H1 (cell line): ENCODE results near the gene TNIK. TPM values are rescaled to one million over a fixed set of nuclear protein-coding genes. Genes with fewer than 3 reads are reported as not detected.

Source experiments
- CHD1 ChIP-seq: IDR thresholded peaks from 2 replicates; pipeline ENCODE4 v1.6.1; 2012; ENCODE audit warnings: low read depth, low read length, improper control_type of control experiment
- EGR1 ChIP-seq: IDR thresholded peaks from 2 replicates; pipeline ENCODE4 v1.6.1; 2011; ENCODE audit warnings: low read depth, low read length, borderline replicate concordance
- polyA plus RNA-seq, 7 experiments: library from polyadenylated mRNA; depleted of rRNA in 3 of 7; stranded (reverse) in 5 of 7; unstranded in 2 of 7; fragments of >200 nt in 5 of 7; fragments of 200-250 nt in 2 of 7; gene quantifications; 1 replicate in 5 of 7; 2 replicates in 1 of 7; 4 replicates in 1 of 7; pipeline versions ENCODE4 v1.2.1 to v1.2.3, GENCODE V29; 2011 to 2013; ENCODE audit warnings: missing spikeins in 2 of 7, mixed read lengths in 2 of 7
- total RNA-seq: library from RNA; stranded (reverse); fragmentation: NEBNext Ultra II Directional; extraction: Animal tissue kit (Norgen Biotek cat#: 25700); gene quantifications from 2 replicates; pipeline ENCODE4 v1.2.1, GENCODE V29; 2021

TNIK gene
- total and polyA plus RNA-seq, 2 of the 8 experiments (the other 6 are each of a cell fraction or from before 2014, with no cell fraction given): 7.4 to 42.0 TPM

DNA sequence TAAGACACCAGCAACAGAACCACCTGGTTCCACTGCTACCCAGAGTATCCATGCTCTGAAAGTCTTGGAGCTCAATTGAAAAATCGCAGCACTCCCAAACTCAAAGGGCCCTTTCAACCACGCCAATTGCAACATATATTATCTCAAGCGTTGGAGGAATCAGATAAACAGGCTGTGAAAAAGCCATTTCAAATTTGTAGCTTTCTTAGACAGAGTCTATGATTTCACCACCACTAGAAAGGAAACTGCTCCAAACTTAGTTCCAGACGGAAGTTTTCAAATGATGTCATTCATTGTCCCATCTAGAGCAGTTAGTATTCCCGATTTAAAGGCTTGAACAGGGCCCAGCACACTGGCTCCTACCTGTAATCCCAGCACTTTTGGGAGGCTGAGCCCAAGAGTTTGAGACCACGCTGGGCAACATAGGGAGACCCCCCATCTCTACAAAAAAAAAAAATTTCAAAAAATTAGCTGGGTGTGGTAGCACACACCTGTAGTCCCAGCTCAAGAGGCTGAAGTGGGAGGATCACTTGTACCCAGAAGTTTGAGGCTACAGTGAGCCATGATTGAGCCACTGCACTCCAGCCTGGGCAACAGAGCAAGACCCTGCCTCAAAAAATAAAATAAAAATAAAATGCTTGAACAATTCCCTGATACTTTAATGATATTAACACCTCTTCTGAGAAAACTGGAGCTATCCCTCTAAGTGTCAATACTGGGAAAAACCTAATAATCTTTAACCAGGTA, 16.8 kb downstream of the TNIK start (continued):
- TF ChIP-seq EGR1 (no peak), CHD1 (no peak)
